HG03039 (cell line): ENCODE measurements around the gene DEPDC4.
"Not testable (repeated sequence)": the region's sequence is repeated elsewhere in the genome, so short reads cannot be mapped to it uniquely, and the experiment has no call there.

ENCODE experiments used
- ATAC-seq: cut with Tn5 transposase; IDR thresholded peaks from one replicate; pipeline ENCODE4 v1.9.1; 2021; ENCODE audit warnings: mild to moderate bottlenecking, moderate library complexity; ENCODE audit not compliant: unreplicated experiment

The DEPDC4 gene

GRCh38 chr12:100265107-100265506 lies 1.8 kb downstream of the DEPDC4 start:
- ATAC-seq = not testable (repeated sequence)

- no peak for ATAC-seq
These were observed 3.7 kb downstream of the DEPDC4 start for GRCh38 chr12:100263131-100263530.

- ATAC-seq = no peak
These were observed 8.8 kb downstream of the DEPDC4 start for GRCh38 chr12:100258127-100258526.

- no peak for ATAC-seq
These were observed 12.0 kb downstream of the DEPDC4 start for GRCh38 chr12:100254876-100255275.

DNA sequence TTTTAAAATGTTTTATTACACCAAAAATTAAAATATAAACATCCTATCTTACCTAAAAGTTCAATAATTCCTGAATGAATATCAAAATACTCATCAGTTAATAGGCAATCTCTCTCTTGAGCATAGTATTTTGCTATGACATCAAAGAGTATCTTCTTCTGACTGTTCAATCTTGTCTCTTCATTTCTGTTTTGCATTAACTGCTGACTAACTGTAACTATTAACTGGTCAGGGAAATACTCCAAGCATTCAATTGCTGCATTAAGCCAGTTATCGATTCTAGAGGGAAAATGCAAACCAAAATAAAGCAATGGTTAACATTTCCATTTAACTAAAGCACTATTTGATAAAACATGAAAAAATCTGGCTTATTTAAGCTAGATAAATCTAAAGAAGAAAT lies 13.4 kb downstream of the DEPDC4 start:
- ATAC-seq = no peak

DNA sequence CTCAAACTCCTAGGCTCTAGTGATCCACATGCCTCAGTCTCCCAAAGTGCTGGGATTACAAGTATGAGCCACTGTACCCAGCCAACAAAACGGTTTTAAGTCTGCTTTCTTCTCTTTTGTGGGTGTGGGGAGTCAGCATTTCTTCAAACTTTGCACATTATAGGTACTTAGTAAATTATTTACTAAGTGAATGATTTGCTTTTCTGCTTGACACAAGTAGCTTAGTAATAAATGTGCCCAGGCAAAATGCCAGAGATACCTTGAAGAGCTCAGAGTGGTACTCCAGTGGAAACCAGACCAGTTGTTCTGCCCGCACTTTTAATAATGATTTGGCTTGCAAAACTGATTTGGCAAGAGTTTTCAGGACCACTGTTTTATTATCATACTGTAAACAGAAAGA lies 15.0 kb downstream of the DEPDC4 start:
- no peak for ATAC-seq

- no peak for ATAC-seq
These were observed 16.9 kb downstream of the DEPDC4 start for GRCh38 chr12:100249941-100250340.

GRCh38 chr12:100248886-100249285 lies 18.0 kb downstream of the DEPDC4 start:
- no peak for ATAC-seq

DNA sequence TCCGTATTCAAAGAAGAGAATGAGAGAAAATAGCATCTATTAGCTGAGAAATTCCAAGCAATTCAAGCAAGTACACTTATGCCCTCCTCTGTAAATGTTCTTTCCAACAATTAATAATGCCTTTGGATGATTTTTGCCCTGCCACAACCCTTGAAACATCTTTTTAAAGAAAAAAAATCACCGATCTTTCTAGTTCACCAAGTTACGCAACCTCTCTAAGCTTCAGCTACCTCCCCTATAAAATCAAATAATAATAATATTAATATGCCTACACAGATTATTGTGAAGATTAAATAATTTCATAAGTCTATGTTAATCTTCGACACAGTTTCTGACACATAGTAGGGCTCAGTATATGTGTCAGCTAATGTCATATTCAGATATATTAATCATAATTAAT lies 19.1 kb downstream of the DEPDC4 start:
- ATAC-seq = no peak

GRCh38 chr12:100243137-100243536 lies 23.7 kb downstream of the DEPDC4 start:
- ATAC-seq = no peak

DNA sequence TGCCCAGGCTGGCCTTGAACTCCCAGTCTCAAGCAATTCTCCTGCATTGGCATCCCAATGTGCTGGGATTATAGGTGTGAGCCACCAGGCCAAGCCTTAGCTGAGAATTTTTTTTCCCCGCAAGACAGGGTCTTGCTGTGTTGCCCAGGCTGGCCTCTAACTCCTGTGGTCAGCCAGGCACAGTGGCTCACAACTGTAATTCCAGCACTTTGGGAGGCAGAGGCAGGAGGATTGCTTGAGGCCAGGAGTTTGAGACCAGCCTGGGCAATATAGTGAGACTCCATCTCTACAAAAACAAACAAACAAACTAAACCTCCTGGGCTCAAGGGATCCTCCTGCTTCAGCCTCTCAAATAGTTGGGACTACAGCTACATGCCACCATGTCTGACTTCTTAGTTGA lies 27.3 kb downstream of the DEPDC4 start:
- no peak for ATAC-seq

- ATAC-seq = no peak
These were observed 28.1 kb downstream of the DEPDC4 start for GRCh38 chr12:100238801-100239200.

DNA sequence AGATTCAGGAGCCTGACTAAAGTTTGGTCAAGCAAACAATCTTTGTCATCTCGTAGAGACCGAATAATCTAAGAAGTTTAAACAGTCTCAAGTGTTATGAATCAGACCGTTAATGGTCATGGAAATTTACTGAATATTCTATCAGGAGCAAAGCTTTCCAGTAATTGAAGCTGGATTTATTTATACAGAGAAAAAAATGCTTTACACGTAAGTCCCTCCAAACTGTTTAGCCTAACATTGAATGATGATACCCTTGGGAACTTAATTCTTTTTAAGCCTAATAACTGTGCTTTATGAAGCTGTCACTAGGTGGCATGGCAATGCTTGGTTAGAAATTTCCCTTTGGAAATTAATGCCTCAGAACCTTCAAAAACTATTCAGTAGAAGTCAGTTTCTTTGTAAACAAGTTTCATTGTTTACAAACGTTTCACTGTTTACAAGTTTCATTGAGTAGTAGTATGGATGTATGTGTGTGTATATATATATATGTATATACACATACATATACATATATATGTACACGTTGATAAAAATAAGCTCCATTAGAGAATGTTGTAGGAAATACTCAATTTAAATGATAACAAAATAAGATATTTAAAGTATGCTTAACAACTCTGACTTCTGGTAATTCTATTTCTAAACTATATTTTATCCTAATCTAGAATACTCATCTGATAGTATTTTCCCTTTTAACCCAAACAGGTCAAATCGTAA lies 32.1 kb downstream of the DEPDC4 start:
- ATAC-seq = no peak

- no peak for ATAC-seq
These were observed 32.7 kb downstream of the DEPDC4 start for GRCh38 chr12:100234166-100234565.

- not testable (repeated sequence) for ATAC-seq
These were observed 35.0 kb downstream of the DEPDC4 start for GRCh38 chr12:100231873-100232272.

GRCh38 chr12:100229876-100230275 lies 37.0 kb downstream of the DEPDC4 start:
- ATAC-seq = no peak

DNA sequence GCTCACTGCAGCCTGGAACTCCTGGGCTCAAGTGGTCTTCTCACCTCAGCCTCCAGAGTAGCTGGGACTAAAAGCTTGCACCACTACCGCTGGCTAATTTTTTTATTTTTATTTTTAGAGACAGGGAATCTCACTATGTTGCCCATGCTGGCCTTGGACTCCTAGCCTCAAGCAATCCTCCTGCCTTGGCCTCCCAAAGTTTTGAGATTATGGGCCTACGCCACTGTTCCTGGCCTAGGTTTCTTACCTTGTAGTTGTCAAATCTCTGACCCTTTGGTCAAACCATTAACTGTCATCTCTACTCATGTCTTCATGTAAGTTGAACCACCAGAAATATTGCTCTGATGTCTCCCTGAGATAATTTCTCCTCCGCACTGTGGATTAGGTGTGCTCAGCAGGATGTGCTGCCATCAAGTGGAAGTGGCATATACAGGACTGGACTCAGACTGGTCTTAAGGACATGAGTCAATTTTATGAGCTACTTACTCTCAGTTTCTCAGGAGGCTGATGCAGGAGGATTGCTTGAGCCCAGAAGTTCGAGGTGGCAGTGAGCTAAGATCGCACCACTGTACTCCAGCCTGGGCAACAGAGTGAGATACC lies 37.7 kb downstream of the DEPDC4 start:
- no peak for ATAC-seq

GRCh38 chr12:100225491-100225890 lies 41.4 kb downstream of the DEPDC4 start:
- ATAC-seq = no peak

DNA sequence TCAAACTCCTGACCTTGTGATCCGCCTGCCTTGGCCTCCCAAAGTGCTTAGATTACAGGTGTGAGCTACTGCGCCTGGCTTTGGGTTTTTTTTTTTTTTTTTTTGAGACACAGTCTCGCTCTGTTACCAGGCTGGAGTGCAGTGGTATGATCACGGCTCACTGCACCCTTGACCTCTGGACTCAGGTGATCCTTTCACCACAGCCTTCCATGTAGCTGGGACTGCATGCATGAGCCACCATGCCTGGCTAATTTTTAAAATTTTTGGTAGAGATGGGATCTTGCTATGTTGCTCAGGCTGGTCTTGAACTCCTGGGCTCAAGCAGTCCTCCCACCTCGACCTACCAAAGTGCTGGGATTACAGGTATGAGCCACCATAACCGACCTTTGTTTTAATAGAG lies 44.7 kb downstream of the DEPDC4 start:
- not testable (repeated sequence) for ATAC-seq

DNA sequence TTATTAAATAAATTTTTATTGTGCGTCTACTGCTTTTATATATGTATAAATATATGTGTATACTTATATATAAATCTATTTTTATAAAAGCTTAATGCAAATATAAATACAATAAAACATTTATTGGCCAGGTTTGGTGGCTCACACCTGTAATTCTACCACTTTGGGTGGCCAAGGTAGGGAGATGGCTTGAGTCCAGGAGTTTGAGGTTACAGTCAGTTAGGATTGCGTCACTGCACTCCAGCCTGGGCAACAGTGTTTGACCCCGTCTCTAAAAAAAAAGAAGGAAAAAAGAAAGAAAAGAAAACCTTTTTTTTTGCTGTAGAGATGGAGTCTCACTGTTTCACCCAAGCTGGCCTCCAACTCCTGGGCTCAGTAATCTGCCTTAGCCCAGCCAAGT lies 45.4 kb downstream of the DEPDC4 start:
- ATAC-seq = no peak

DNA sequence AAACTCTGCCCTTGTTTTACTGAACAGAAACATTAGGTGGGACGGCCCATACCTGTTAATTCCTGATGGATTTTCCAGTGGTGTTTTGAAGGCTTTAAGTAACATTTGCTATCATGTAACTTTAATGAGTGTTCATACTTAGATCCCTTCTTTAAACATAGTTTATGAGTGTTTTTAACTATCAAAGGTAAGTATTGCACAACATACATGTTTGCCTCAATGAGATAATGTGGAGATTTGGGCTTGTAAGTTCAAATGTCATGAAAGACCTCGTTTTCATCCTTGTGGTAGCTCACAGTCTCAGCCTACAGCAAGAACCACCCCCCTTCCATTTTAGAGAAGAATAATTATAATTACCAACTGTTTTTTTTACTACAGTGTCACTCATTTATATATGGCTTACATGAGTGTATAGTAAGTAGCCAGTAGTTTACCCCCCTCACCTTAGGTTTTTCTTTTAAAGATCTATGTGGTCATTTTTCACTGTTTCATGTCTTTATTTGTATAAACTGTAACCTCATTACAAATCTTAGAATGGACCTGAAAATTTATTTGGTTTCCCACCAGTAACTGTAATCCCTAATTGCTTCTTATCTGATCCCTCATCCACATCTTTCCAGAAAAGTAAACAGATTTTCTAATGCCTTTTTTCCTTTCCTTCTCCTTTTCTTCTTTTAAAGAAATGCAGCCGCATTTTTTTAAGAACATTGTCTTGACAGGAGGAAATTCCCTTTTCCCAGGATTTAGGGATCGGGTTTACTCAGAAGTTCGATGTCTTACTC lies 47.4 kb downstream of the DEPDC4 start:
- no peak for ATAC-seq

DNA sequence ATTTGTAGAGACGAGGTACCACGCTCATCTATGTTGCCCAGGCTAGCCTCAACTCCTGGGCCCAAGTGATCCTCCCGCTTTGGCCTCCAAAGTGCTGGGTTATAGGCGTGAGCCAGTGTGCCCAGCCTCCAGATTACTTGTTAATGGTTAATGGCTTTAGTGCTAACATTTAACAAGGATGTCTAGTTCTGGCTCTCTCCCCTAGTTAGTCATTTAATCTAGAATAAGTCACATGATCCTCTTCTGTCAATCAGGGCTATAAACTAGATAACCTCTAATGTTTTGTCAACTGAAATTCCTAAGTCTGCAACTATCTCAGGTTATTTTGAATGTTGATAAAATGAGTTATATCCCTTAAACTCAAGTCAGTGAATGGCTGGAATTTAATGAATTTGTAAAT lies 50.5 kb downstream of the DEPDC4 start:
- no peak for ATAC-seq
